GM12801 (cell line): ENCODE measurements around the gene GAGE1.

Experiments
- TF ChIP-seq, protein P1 (sequence below): IDR thresholded peaks from one replicate; pipeline ENCODE4 v1.5.1; 2011; ENCODE audit warnings: control low read depth; ENCODE audit not compliant: insufficient read length; ENCODE audit errors: extremely low read depth

The GAGE1 gene

DNA sequence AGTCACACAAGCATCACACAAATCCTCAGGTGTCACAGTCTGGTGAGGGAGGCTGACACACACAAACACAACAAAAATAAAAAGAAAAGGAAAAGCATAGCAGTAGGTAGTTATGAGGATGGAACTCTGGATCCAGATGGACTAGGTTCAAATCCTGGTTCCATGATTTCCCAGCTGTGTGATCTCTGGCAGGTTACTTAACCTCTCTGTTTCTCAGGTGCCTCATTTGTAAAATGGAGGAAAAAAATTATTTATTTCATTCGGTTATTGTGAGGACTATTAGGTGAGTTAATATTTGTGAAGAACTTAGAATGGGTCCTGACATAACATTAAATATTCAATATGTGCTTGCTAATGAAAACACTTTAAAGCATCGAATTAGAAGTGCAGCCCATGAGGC lies 19.8 kb downstream of the GAGE1 start:
- TF ChIP-seq, protein P1, sequence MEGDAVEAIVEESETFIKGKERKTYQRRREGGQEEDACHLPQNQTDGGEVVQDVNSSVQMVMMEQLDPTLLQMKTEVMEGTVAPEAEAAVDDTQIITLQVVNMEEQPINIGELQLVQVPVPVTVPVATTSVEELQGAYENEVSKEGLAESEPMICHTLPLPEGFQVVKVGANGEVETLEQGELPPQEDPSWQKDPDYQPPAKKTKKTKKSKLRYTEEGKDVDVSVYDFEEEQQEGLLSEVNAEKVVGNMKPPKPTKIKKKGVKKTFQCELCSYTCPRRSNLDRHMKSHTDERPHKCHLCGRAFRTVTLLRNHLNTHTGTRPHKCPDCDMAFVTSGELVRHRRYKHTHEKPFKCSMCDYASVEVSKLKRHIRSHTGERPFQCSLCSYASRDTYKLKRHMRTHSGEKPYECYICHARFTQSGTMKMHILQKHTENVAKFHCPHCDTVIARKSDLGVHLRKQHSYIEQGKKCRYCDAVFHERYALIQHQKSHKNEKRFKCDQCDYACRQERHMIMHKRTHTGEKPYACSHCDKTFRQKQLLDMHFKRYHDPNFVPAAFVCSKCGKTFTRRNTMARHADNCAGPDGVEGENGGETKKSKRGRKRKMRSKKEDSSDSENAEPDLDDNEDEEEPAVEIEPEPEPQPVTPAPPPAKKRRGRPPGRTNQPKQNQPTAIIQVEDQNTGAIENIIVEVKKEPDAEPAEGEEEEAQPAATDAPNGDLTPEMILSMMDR, result no peak

DNA sequence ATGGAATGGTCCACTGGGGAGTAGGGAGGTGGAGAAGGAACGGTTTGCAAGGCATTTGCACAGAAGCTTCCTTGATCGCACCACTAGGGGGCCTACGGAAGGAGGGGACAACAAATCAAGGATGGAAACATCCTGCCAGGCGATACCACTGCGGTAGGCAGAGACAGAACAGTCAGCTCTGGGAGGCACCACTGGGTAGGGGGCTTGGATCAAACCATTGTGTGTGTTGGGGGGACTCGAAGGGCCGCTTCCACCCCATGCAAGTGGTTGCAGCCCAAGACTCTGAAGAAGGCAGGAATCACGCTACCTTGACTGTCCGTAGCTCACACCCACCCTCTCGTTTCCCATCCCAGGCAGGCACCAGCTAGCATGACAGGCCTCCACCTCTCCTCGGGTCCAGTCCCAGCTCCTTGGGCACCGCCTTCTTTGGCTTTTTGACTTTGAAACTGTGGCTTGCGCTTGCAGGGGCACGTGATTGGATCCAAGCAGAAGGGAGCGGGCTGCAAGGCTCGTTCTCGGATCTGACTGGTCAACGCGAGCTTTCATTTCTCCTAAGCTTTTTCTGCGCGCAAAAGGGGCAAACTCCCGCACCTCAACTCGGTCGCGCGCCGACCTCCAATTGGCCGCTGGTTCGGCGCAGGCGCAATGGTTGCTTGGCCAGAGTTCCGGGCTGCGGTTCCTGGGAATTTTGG lies 28.4 kb downstream of the GAGE1 start:
- TF ChIP-seq, protein P1, result no peak

DNA sequence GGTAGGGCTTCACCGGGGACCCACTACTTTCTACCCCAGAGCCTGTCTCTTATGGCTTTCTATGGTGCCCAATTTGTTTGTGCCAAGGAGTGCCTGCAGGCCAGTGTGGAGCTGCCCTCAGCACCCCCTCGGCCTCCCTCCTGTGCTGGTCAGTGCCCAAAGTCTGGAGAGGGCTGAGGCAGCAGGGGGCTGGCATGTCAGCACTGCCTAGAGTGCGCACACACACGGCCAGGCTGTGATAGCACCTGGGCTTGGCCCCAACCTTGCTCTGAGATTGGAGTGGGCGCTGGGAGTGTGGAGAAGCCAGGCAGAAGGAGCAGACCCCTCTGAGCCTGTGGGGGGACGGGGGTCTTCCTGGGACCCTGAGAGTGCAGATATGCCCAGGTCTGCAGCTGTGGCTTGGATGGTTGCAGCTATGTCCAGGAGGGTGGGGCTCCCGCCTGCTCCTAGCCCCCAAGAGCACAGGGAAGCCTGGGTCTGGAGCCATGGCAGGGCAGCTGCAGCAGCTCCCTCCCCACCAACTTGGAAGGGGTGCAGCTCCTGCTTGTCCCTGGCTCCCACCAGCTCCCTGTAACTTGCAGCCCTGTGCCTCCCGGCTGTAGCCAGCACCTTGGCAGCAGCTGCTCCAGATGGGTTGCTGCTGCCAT lies 46.3 kb downstream of the GAGE1 start:
- TF ChIP-seq, protein P1, result no peak

DNA sequence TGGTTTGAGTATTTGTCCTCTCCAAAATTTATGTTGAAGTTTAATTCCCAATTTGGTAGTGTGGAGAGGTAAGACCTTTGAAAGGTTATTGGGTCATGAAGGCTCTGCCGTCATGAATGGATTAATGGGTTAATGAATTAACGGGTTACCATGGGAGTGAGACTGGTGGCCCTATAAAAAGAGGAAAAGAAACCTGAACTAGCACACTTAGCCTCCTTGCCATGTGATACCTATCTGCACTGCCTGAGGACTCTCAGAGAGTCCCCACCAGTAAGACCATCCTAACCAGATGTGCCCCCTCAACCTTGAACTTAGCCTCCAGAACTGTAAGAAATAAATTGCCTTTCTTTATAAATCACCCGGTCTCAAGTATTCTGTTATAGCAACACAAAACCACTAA lies 57.7 kb downstream of the GAGE1 start:
- TF ChIP-seq, protein P1, result no peak
